HG03196 (cell line): ENCODE results near the gene COL8A1.

Experiments used
- ATAC-seq: cut with Tn5 transposase; IDR thresholded peaks from one replicate; pipeline ENCODE4 v1.9.1; 2021; ENCODE audit not compliant: unreplicated experiment

The COL8A1 gene

DNA sequence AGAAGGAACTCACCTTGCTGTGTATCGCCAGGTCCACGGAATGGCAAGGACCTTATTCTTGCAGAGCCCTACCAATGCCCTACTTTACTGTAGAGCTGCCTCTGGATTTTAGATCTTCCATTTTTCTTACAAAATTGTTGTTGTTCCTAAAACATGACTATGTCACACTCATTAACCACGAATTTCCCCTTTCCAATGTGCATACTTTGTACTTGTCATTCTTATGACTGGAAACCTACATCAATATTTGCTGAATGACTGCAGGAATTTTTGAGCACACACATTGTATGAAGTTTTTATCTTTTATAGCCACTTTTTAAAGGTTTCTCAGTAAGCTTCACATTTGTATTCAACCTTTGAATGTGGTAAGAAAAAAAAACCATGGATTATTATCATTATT is 143.4 kb downstream of the COL8A1 start:
- ATAC-seq, result no peak

DNA sequence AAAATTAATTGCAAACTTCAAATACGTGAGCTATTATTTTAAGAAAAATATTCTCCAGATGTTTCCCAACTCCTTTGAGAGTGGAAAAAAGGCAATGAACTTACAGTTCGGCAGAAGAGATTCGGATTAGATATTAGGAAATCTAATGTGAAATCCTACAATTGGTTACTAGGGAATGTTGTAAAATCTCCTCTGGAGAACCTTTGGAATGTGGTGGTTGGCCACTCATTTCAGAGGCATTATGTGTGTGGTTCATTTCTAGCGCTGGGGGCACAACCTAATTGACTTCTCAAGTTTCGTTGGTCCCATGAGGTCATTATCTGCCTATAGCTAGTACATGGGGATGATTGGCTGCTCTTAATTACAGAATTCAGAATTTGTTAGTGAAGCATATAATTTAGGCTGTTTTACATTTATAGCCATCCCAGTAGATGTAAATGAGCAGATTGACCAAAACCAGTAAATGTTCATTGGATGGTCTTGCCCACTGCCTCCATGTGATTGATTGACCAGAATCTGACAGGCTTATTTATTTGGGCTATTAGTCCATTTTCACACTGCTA is 144.7 kb downstream of the COL8A1 start:
- ATAC-seq, result no peak

DNA sequence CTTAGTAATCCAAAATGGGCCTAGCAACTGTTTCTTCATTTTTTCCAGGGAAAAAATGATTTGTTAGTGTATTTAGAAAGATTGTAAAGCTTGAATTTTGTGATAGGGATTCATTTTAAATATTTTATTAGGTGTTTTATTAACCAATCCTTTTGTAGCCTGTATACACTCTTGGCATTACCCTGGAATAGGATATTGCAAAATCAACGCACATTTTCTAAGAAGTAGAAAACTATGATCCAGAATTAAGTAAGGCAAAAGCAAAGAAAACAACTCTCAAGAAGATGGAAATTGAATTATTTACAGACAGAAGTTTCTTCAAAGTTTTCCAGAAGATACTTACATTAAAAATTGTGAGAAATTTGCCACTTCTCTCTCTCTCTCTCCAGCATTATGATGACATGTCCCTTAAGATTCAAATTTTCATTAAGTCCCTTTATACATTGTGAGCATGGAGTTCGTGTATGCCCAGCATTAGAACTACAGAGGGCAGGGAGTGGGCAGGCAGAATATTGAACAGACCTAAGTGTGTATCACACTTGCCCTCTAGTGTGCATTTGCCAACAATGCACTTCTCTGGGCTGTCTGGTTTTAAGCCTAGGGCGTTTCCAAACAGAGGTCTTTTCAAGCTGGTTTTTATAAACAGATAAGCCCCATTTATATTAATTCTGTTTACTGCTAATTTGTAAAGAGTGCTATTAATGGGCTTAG is 150.8 kb downstream of the COL8A1 start:
- ATAC-seq, result peak; percentile 84

DNA sequence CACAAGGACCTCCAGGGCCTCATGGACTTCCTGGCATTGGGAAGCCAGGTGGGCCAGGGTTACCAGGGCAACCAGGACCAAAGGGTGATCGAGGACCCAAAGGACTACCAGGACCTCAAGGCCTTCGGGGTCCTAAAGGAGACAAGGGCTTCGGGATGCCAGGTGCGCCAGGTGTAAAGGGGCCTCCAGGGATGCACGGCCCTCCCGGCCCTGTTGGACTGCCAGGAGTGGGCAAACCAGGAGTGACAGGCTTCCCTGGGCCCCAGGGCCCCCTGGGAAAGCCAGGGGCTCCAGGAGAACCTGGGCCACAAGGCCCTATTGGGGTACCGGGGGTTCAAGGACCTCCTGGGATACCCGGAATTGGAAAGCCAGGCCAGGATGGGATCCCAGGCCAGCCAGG is 156.1 kb downstream of the COL8A1 start:
- no peak for ATAC-seq

DNA sequence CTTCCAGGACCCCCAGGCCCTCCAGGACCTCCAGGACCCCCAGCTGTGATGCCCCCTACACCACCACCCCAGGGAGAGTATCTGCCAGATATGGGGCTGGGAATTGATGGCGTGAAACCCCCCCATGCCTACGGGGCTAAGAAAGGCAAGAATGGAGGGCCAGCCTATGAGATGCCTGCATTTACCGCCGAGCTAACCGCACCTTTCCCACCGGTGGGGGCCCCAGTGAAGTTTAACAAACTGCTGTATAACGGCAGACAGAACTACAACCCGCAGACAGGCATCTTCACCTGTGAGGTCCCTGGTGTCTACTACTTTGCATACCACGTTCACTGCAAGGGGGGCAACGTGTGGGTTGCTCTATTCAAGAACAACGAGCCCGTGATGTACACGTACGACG is 157.2 kb downstream of the COL8A1 start:
- ATAC-seq, result no peak

DNA sequence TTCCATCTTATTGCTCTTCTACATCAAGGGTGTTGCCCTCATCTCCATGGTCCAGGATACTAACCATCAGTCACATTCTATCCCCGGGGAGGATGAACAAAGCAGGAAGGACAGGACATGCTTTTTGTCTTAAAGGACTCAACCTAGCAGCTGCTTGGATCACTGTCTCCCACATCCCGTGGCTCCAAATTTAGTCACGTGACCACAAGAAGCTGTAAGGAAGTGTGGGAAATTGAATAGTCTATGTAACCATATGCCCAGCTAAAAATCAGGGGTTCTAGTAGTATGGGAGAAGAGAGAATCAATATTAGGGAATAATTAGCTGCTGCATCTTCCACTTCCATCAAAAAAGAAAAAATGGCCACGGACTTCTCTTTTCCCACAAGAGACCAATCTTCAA is 161.0 kb downstream of the COL8A1 start:
- ATAC-seq, result no peak

DNA sequence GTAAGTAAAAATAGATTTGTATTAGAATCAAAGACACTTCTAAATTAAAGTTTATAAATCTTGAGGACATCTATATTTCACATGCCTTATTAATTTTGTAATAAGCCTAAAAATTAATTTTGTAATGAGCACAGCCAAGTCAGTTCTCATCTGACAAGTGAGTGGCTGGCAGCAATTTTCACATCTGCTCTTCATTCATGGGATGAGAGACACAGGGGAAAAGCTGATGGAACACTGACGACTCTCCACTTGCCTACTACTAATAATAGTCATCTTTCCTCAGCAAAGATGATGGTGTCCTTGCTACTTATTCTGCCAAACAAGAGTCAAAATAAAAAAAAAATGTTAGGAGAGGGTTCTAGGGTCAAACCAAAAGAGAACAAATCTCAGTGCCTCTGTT is 164.9 kb downstream of the COL8A1 start:
- ATAC-seq, result no peak

DNA sequence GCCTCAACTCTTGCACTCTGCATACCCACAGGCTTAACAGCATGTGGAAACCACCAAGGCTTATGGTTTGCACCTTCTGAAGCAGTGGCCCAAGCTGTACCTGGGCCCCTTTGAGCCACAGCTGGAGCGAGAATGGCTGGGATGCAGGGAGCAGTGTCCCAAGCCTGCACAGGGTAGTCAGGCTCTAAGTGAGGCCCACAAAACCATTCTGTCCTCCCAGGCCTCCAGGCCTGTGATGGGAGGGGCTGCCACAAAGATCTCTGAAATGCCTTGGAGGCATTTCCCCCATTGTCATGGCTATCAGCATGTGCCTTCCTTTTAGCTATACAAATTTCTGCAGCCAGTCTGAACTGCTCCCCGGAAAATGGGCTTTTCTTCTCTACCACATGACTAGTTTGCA is 166.8 kb downstream of the COL8A1 start:
- no peak for ATAC-seq

DNA sequence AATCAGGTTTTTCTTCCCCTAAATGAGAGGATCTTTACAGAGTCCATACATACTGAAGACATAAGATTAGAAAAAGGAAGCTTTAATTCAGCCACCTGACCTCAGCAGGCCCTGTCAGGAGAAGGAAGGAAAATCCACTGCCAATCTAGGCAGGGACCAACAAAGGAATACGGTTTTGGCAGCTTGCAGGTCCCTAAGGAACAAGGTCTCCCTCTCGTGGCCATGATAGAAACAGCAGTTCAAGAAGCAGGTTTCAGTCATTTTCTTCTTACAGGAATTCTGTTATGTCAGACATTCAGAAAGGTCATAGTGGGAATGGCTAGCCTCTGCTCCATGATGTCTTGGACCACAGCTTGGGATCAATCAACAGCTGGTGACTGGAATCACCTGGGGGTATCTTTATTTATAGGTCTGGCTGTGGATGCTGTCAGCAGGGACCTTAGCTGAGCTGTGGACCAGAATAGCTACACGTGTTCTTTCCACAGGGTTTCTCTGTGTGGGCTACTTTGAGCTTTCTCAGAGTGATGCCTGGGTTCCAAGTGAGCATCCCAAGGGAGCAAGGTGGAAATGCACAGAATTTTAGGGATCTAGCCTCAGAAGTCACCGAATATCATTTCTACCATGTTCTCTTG is 169.9 kb downstream of the COL8A1 start:
- no peak for ATAC-seq

DNA sequence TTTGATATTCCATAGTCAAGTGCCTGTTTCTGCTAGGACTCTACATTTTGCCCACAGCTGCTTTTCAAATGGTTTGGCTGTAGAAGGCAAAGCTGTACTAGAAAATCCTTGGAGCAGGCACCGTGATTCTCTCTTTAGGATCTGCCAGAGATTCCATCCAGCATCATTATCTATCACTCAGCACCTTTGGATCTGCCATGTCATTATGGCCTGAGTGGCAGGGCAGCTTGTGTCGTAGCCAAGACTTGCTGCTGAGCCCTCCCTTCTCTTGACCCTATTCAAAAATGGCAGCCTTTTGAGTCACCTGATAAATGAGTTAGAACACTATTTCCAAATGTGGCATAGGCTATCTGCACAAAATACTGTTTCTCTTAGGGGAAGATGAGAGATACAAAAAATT is 171.2 kb downstream of the COL8A1 start:
- ATAC-seq, result no peak

DNA sequence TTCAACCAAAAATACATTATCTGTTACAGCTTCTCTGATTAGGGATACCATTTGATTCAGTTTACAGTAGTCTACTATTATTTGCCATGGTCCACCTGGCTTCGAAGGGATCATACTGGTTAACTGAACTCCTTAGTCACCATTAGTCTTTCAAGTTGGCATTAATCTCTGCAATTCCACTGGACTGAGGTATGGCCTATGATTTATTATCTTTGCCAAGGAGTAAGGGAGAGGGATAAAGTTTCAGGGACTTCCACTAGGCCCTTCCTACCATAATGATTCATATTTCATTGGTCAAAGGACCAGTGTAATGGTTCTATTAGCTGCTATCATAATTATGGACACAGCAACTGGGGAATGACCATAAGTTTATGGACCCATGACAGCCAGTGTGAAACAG is 172.0 kb downstream of the COL8A1 start:
- no peak for ATAC-seq

DNA sequence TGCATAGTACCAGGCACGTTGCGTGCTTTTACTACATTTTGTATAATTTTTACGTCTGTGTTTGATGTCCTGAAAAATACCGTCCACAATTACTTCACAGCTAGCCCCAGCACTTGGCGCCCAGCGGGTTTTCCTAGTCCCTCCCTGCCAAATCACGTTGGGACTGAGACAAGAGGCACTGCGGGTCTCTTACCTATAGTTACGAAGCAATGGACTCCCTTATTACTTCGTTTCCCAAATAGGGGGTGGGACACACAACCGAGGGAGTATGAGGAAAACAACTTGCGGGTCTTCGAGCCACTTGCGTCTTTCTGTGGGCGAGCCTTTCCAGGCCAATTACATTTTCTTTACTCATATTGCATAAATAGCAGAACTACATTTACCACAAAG is 178.6 kb downstream of the COL8A1 start:
- no peak for ATAC-seq

DNA sequence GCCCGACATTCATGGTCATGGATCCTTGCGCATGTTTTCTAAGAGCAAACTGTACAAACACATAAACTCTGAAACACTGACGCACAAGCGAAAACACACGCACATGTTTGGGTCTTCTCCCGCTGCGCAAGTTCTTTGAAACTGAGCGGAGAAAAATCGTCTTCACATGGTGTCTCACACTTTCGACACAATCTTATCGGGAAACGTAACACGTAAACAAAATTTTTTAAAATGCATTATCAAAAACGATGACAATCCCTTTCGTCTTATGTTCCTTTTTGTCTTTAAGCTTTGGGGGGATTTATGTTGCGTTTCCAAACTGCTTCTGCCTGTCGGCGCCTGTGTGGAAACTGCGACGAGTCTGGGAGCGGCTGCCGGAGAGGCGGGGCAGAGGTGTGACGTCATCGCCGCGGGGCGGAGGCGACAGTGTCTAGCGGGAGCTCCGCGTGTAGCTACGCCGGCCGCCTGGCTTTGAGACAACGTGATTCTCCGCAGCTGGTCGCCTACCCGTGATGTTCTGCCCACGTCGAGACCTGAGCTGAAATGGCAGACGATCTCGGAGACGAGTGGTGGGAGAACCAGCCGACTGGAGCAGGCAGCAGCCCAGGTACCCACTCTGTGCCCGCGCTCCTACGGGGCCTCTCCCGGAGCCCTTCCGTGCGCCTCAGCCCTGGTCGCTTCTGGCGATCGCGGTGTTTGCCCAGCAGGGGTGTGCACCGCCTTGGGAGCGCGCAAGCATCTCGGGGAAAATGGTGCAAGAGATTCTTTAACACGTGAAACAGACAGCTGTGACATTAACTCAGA is 179.2 kb downstream of the COL8A1 start, which contains the start of gene CMSS1:
Gene CMSS1, plus strand, starts transcription at position 426 of the 804 bp plus-strand sequence.
- peak; percentile 97 for ATAC-seq

DNA sequence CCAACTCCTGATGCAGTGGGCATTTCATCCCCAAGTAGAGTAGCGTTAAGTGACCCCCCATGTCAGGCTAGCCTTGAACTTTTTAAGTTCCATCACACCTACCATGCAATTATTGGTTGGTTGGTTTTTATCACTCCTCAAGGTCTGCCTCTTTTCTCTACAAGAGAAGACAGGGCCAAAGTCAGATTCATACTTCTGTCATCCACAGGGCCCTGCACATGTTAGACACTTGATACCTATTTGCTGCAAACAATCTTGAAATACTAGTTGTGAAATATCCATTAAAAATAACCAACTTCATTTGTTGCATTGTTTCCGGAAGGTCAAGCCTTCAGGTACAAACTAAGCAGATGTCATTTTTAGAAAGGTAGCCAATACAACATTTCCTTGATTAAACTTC is 180.4 kb downstream of the COL8A1 start:
- ATAC-seq, result no peak

DNA sequence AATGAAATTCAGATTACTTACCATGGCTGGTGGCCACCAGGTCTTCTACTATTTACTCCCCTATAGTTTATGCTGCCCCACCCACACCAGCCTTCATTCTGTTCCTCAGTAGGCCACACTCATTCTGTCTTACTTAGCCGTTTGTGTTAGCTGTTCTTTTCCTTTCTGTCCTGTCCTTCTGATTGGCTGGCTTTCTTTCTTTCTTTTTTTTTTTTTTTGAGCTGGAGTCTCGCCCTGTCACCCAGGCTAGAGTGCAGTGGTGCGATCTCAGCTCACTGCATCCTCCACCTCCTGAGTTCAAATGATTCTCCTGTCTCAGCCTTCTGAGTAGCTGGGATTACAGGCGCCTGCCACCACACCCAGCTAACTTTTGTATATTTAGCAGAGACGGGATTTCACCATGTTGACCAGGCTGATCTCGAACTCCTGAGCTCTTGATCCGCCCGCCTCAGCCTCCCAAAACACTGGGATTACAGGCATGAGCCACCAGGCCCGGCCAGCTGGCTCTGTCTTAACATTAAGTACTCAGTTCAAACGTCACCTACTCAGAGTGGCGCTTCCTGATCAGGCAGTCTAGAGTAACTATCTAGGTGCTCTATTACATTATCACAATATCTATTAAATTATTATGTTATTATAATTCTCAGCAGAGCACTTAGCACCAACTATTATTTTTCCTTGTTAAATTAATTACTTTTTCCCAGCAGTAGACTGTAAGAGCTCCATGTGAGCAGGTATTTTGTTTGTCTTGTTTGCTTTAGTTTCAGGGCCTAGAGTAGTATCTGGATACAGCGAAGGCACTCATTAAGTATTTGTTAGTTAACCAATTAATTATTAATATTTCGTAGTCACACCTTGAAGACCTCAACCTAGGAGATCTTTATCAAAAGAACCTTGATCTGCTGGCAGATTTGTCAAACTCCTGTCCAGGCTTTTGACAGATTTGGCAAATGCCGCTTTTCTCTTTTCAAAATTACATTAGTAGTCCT is 185.6 kb downstream of the COL8A1 start:
- no peak for ATAC-seq

DNA sequence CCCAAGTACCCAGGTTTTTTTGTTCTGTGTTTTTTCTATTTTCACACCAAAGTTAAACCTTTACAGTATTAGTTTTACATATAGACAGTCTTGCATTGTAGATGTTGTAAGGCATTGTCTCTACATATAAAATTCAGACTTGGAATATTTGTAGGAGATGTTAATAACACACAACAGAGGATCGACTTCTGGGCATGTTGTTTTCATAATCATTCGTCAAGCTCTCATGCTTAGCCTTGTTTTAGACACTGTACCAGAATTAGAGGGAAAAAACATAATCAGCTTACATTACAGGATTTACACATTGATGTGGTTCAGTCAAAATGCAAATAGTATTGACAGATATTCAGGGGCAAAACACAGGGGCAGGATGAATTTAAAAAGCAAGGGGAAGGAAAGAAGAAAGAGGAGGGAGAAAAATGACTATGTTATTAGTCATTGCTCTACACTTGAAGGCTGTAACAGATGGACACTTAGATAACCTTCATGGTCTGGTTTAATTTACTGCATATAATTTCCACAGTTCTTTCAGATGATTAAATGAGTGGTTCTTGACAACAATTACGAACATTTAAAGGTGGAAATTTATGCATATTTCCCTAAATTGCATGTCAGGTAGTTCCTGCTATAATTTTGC is 186.7 kb downstream of the COL8A1 start:
- ATAC-seq, result no peak

DNA sequence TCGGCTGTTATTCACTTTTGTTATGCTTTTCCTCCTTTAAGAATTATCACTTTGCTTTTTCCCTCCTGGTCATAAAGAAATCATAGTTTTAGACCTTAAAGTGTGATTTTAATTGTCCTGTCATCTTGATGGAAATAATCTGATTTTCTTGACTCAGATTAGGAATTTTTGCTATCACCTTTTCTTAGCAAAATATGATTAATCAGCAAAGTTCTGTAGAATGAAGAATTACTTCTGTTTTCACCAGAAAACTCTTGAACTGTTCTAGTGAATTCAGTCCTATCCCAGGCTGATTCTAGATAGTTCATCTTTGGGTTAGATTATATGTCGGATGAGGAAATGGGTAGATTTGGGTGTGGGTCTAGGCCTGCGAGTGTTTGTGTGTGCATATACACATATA is 191.4 kb downstream of the COL8A1 start:
- ATAC-seq, result no peak

DNA sequence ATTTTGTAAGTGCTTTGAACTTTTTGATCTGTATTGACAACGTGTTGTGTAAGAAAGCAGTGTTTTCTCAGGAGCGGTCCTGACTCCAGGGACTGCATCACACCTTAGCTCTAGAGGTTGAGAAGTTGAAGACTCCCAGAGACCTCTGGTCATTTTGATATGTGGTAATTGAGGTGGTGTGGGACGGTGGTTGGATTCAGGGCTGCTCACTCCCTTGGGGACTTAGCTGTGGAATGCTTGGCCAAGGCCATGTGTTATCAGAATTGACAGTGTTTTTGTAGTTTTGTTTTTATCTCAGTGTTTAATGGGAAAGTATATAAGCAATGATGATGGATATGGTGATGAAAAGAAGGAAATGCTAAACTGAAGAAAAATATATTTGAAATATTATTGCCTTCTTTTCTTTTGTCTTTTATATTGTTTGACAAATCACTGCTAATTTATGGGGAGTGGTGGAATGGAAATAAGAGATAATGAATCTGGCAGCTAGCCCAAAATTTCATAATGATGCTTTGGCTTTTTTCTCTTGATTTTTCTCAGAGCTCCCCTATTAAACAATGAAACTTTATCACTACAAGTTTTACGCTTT is 195.3 kb downstream of the COL8A1 start:
- ATAC-seq, result no peak

DNA sequence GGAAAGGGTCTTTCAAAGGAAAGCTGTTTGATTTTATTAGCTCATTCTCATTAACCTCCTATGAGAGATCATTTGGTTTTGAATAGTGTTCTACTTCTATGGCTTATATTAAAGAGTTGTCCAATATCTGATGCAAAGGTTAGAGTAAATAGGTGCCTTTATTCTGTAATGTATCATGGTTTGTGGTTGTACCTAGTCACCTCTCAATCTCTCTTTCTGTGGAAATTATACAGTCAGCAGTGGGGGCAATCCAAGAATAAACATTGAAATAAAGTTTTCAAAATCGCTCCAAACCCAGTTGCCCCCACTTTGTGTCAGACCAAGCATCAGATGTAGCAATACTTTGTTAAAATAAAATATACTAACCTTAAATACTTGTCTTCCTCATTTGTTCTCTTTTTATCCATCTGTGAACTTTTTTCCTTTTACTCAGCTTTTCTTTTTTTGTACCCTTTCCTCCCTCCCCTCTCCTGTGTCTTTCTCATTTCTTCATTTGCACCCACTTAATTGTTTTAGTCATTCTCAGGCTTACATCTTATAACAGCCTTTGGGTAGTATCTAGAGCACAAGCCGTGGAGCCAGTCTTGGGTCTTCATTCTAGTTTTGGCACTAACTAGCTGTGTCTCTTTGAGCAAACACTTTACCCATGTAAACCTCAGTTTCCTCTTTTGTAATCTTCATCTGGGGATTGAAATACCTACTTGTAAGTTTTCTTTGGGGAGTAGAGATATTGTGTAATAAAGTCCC is 196.0 kb downstream of the COL8A1 start:
- no peak for ATAC-seq
